Measurements from ENCODE around the gene SAPCD2. TPM values are rescaled to one million over a fixed set of nuclear protein-coding genes. Genes with fewer than 3 reads are reported as not detected.

SAPCD2 gene
- total and polyA plus RNA-seq, 4 donors, result 1.3 to 2.1 (median 1.6) TPM

DNA sequence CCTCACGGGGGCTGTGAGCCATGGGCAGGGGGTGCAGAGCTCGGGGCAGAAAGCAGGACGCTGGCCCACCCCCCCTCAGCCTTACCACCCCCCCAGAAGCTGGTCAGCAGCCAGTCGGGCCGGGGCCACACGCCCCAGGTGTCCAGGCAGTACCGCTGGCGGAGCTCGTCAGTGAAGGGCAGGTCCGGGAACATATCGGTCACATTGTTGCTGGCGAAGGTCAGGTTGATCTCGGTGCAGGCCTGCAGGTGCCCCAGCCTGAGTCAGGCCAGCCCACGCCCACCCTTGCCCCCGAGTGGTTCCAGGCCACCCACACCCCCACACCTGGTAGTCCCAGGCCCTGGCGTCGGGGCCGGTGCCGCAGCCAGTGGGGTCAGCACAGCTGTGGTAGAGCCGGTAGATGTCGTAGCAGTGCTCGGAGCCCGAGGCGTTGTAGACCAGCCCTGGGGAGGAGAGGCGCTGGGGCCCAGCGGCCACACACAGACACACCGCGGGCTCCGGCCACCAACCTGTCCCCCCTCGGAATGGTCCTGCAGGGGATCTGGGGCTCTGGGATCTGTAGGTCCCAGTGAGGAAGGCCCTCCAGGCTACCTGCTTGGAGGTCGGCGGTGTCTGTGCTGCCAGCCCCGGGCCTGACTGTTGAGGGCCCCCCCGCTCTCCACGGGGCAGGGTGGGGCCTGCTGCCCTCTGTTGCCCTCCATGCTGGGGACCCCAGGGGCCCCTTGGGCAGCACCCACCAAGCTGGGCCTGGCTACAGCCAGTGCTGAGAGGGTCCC is 41.6 kb upstream of the SAPCD2 start:
- ATAC-seq (ENCODE audit: insufficient read depth, low FRiP score) (no peak), DNase-seq (no peak)
- no peak overlapping the region for H3K27ac ChIP-seq (ENCODE audit: low read depth in 1 of 2, low read length in 1 of 2)
- no peak overlapping the region for H3K4me3 ChIP-seq
- H3K27me3 ChIP-seq (ENCODE audit: control insufficient read depth in 3 of 3, insufficient read depth in 3 of 3, low read length in 2 of 3), result peaks cover 0 to 10% (median 8%) of the 10 kb centered on the region in 3 donors
- peaks cover 0 to 57% (median 4%) of the 10 kb centered on the region in 4 donors for H3K36me3 ChIP-seq (ENCODE audit: control insufficient read depth in 4 of 4, insufficient read depth in 4 of 4, low read length in 4 of 4)
- 90 to 93% methylated on average over 34 to 35 of the region's 35 CpGs for WGBS, 2 donors
- H3K4me1 ChIP-seq (ENCODE audit: control insufficient read depth in 5 of 5, insufficient read depth in 5 of 5, low read length in 5 of 5), result peaks cover 0 to 11% (median 0%) of the 10 kb centered on the region in 5 donors
- H3K9ac ChIP-seq (ENCODE audit: insufficient read depth in 1 of 2, low read length in 2 of 2), result no peak overlapping the region
- TF ChIP-seq, protein P1, sequence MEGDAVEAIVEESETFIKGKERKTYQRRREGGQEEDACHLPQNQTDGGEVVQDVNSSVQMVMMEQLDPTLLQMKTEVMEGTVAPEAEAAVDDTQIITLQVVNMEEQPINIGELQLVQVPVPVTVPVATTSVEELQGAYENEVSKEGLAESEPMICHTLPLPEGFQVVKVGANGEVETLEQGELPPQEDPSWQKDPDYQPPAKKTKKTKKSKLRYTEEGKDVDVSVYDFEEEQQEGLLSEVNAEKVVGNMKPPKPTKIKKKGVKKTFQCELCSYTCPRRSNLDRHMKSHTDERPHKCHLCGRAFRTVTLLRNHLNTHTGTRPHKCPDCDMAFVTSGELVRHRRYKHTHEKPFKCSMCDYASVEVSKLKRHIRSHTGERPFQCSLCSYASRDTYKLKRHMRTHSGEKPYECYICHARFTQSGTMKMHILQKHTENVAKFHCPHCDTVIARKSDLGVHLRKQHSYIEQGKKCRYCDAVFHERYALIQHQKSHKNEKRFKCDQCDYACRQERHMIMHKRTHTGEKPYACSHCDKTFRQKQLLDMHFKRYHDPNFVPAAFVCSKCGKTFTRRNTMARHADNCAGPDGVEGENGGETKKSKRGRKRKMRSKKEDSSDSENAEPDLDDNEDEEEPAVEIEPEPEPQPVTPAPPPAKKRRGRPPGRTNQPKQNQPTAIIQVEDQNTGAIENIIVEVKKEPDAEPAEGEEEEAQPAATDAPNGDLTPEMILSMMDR (IDR thresholded peaks at IDR 0.05; ENCODE audit: control extremely low read depth, extremely low read depth), result no peak
- H3K9me3 ChIP-seq (ENCODE audit: control insufficient read depth in 4 of 4, insufficient read depth in 3 of 4, low read length in 3 of 4), result no peaks in the 10 kb centered on the region

DNA sequence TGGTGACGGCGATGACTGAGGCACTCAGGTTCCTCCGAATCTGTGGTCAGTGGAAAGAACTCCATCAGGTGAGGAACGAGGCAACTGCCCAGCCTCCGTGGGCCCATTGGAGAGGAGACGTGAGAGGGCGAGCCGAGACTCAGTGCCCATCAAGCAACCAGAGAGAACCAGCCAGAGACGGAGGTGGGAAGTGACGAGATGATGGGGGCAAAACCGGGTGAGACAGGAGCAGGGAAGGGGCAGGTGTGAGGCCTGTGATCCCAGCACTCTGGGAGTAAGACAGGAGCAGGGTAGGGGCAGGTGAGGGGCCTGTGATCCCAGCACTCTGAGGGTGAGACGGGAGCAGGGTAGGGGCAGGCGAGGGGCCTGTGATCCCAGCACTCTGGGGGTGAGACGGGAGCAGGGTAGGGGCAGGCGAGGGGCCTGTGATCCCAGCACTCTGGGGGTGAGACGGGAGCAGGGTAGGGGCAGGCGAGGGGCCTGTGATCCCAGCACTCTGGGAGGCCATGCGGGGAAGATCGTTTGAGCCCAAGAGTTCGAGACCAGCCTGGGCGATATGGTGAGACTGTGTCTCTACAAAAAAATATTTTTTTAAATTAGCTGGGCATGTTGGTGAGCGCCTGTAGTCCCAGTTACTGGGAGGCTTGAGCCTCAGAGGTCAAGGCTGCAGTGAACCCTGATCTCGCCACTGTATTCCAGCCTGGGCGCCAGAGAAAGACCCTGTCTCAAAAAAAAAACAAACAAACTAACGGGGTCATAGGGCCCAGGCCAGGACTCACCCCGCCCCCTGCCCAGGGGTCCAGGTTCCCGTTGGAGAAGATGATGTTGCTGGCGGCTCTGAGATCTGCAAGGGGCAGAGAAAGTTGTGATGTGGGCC is 40.8 kb upstream of the SAPCD2 start:
- no peak for DNase-seq
- no peak overlapping the region for H3K4me3 ChIP-seq
- H3K36me3 ChIP-seq (ENCODE audit: control insufficient read depth in 4 of 4, insufficient read depth in 4 of 4, low read length in 4 of 4), result peaks cover 0 to 65% (median 6%) of the 10 kb centered on the region in 4 donors
- TF ChIP-seq, protein P1 (IDR thresholded peaks at IDR 0.05; ENCODE audit: control extremely low read depth, extremely low read depth), result no peak
- H3K9ac ChIP-seq (ENCODE audit: insufficient read depth in 1 of 2, low read length in 2 of 2), result no peak overlapping the region
- H3K9me3 ChIP-seq (ENCODE audit: control insufficient read depth in 4 of 4, insufficient read depth in 3 of 4, low read length in 3 of 4), result no peaks in the 10 kb centered on the region
- no peak overlapping the region for H3K27ac ChIP-seq (ENCODE audit: low read depth in 1 of 2, low read length in 1 of 2)
- H3K4me1 ChIP-seq (ENCODE audit: control insufficient read depth in 5 of 5, insufficient read depth in 5 of 5, low read length in 5 of 5), result peaks cover 0 to 11% (median 0%) of the 10 kb centered on the region in 5 donors
- 89 to 94% methylated on average over 28 of the region's 28 CpGs for WGBS, 2 donors
- ATAC-seq (ENCODE audit: insufficient read depth, low FRiP score), result no peak
- H3K27me3 ChIP-seq (ENCODE audit: control insufficient read depth in 3 of 3, insufficient read depth in 3 of 3, low read length in 2 of 3), result peaks cover 0 to 10% (median 6%) of the 10 kb centered on the region in 3 donors

DNA sequence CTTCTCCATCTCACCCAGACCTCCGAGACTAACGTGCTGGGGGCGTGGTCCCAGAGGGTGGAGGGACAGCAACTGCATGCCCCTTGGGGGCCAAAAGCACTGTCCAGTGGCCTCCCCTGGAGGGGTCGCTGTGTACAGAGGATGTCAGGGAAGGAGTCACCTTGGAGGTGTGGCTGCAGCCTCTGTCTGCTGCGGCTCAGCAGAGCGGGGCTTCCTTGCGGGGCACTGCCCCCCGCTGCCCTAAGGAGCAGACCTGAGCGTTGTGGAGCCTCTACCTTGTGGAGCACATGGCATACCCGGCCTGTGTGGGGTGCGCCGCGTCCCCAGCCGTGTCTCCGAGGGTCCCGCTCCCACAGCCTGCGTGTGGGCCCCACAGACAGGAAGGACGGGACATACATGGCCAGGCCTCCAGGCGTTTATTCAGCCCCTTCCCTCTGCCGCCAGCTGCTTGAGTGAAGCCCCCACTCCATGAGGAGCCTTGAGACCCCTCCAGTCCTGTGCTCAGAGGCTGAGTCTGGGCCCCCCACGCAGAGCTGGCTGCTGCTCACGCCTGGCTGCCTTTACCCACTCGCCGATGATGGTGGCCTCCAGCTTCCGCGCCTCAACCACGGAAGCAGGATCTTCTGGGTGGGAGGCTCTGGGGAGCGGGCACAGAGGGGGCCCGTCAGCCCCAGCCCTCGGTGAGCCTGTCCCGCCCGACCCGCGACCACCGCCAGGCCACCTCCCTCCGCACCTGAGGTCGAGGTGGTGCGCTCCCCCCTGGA is 40.0 kb upstream of the SAPCD2 start:
- no peak for ATAC-seq (ENCODE audit: insufficient read depth, low FRiP score)
- DNase-seq, result no peak
- H3K9ac ChIP-seq (ENCODE audit: insufficient read depth in 1 of 2, low read length in 2 of 2), result no peak overlapping the region
- TF ChIP-seq, protein P1 (IDR thresholded peaks at IDR 0.05; ENCODE audit: control extremely low read depth, extremely low read depth), result no peak
- H3K4me3 ChIP-seq, result no peak overlapping the region
- H3K4me1 ChIP-seq (ENCODE audit: control insufficient read depth in 5 of 5, insufficient read depth in 5 of 5, low read length in 5 of 5), result peaks cover 0 to 11% (median 0%) of the 10 kb centered on the region in 5 donors
- no peak overlapping the region for H3K27ac ChIP-seq (ENCODE audit: low read depth in 1 of 2, low read length in 1 of 2)
- peaks cover 0 to 8% (median 3%) of the 10 kb centered on the region in 3 donors for H3K27me3 ChIP-seq (ENCODE audit: control insufficient read depth in 3 of 3, insufficient read depth in 3 of 3, low read length in 2 of 3)
- 91 to 93% methylated on average over 38 of the region's 38 CpGs for WGBS, 2 donors
- H3K36me3 ChIP-seq (ENCODE audit: control insufficient read depth in 4 of 4, insufficient read depth in 4 of 4, low read length in 4 of 4), result peaks cover 0 to 74% (median 8%) of the 10 kb centered on the region in 4 donors
- H3K9me3 ChIP-seq (ENCODE audit: control insufficient read depth in 4 of 4, insufficient read depth in 3 of 4, low read length in 3 of 4), result no peaks in the 10 kb centered on the region

Measured in lung (tissue), 12 donors.